GM12878 (cell line): ENCODE data around the gene PPRC1. TPM values are rescaled to one million over a fixed set of nuclear protein-coding genes. Genes with fewer than 3 reads are reported as not detected.
A peak's percentile ranks its signal among the peaks of the same experiment; 100 is the strongest.

Experiments
- ATAC-seq: fragments of 200-7000 bp; cut with Tn5 transposase; 3 replicates; pipeline ENCODE4 v1.9.1; 2020; ENCODE audit warnings: mild to moderate bottlenecking, moderate library complexity
- BruUV-seq: library from RNA; stranded (reverse); fragments of 400-500 nt; replicated peaks from 2 replicates; lab custom pipeline; 2021; lab: Mats Ljungman, UMichigan
- CTCF ChIA-PET: fragments of 300-600 bp; sonication (Branson Sonifier 250); formaldehyde crosslinking; extraction: SDS; loops from one replicate; lab custom pipeline; 2021; ENCODE audit warnings: inconsistent platforms; lab: Yijun Ruan, JAX
- POLR2A ChIA-PET: fragments of 350-600 bp; formaldehyde crosslinking; extraction: SDS; loops from one replicate; lab custom pipeline; 2021; ENCODE audit warnings: inconsistent platforms; lab: Charles Lee
- RAD21 ChIA-PET: fragments of 300-600 bp; sonication (Branson Sonifier 250); formaldehyde crosslinking; loops from one replicate; lab custom pipeline; 2023; ENCODE audit warnings: antibody characterized with exemption; ENCODE audit not compliant: unreplicated experiment; lab: Charles Lee
- SMC1A ChIA-PET: fragments of 300-600 bp; sonication (Branson Sonifier 250); formaldehyde crosslinking; loops from one replicate; lab custom pipeline; 2023; ENCODE audit not compliant: unreplicated experiment, uncharacterized antibody; lab: Charles Lee
- DNase-seq: peaks from one replicate; pipeline ENCODE4 v3.0.0-alpha.2; 2011; ENCODE audit warnings: low read depth, low spot score
- FAIRE-seq: peaks from 3 replicates; lab custom pipeline; 2011; peaks lifted over from hg19 to GRCh38; lab: Jason Lieb, UNC
- H2AFZ ChIP-seq: 2 replicates; pipeline ENCODE4 v1.6.0; 2011; ENCODE audit warnings: low read depth, low read length, control low read depth; ENCODE audit not compliant: control insufficient read depth
- H3K27ac ChIP-seq: 2 replicates; pipeline ENCODE4 v1.5.1; 2011; ENCODE audit warnings: control low read depth; ENCODE audit not compliant: control insufficient read depth, insufficient read depth
- H3K27me3 ChIP-seq, 2 experiments: replicated peaks in 1 of 2; 2 replicates each; pipeline versions ENCODE4 v1.6.0 to v1.6.1; 2011; ENCODE audit warnings: low read length in 1 of 2; ENCODE audit not compliant: control insufficient read depth in 2 of 2, insufficient read depth in 2 of 2
- H3K36me3 ChIP-seq, 2 experiments: 2 replicates each; pipeline ENCODE4 v1.5.1; 2011; ENCODE audit warnings: low read length in 1 of 2; ENCODE audit not compliant: control insufficient read depth in 2 of 2, insufficient read depth in 2 of 2
- H3K4me1 ChIP-seq: 2 replicates; pipeline ENCODE4 v1.6.1; 2011; ENCODE audit warnings: mild to moderate bottlenecking, low read length, moderate library complexity, mixed read lengths; ENCODE audit not compliant: control insufficient read depth, insufficient read depth
- H3K4me2 ChIP-seq: 2 replicates; pipeline ENCODE4 v1.6.0; 2011; ENCODE audit warnings: control low read depth; ENCODE audit not compliant: control insufficient read depth, insufficient read depth
- H3K4me3 ChIP-seq: fragments of 200-600 bp; sonication (generic); 2 replicates; pipeline ENCODE4 v1.5.1; 2016
- H3K79me2 ChIP-seq: 2 replicates; pipeline ENCODE4 v1.6.0; 2011; ENCODE audit warnings: low read length; ENCODE audit not compliant: control insufficient read depth, insufficient read depth
- H3K9ac ChIP-seq: 2 replicates; pipeline ENCODE4 v1.8.0; 2011; ENCODE audit warnings: low read length, control low read depth, mixed read lengths; ENCODE audit not compliant: control insufficient read depth, insufficient read depth
- H3K9me3 ChIP-seq: replicated peaks from 3 replicates; pipeline ENCODE4 v1.5.1; 2011; ENCODE audit warnings: mild to moderate bottlenecking, low read length; ENCODE audit not compliant: control insufficient read depth, insufficient read depth
- H4K20me1 ChIP-seq: 2 replicates; pipeline ENCODE4 v1.6.0; 2011; ENCODE audit not compliant: control insufficient read depth, insufficient read depth
- MLLT1 ChIP-seq: fragments of 450-650 bp; IDR thresholded peaks from 2 replicates; pipeline ENCODE4 v1.6.1; 2016; ENCODE audit warnings: mild to moderate bottlenecking
- PAX5 ChIP-seq: IDR thresholded peaks from 2 replicates; pipeline ENCODE4 v1.6.1; 2011; ENCODE audit warnings: low read depth, low read length, borderline replicate concordance
- RBBP5 ChIP-seq: fragments of 200-600 bp; sonication (generic); conservative IDR thresholded peaks from 2 replicates; pipeline ENCODE4 v1.6.1; 2016
- SMARCA5 ChIP-seq: fragments of 450-650 bp; IDR thresholded peaks from 2 replicates; pipeline ENCODE4 v1.6.1; 2017; ENCODE audit warnings: mild to moderate bottlenecking
- WGBS: methylation state at CpG from one replicate; pipeline ENCODE4 v1.1.6; 2016; ENCODE audit warnings: low lambda C conversion rate; ENCODE audit not compliant: insufficient replicate concordance, insufficient coverage; ENCODE audit errors: missing lambda C conversion rate; 5-methylcytosine and 5-hydroxymethylcytosine counted together
- in situ Hi-C: fragments of 300-500 bp; cut with MboI; formaldehyde crosslinking; loops from 9 replicates; pipeline ENCODE4 v1.14.3; 2018; ENCODE audit warnings: mixed read lengths
- intact Hi-C: fragments of 100-400 bp; cut with micrococcal nuclease; formaldehyde crosslinking; loops from one replicate; pipeline ENCODE4 v1.14.2; 2022; ENCODE audit not compliant: unreplicated experiment
- polyA plus RNA-seq, 11 experiments: library from polyadenylated mRNA; depleted of rRNA in 4 of 11; unstranded in 6 of 11; stranded (reverse) in 5 of 11; fragments of >200 nt; fragmentation: Nextera tagmentation in 4 of 11; fragmentation: Illumina TruSeq in 1 of 11; extraction: Ambion mirVana in 4 of 11; extraction: Trizol in 1 of 11; gene quantifications; 1 replicate in 1 of 11; 2 replicates in 10 of 11; pipeline versions ENCODE4 v1.2.1 to v1.2.3, GENCODE V29; 2011 to 2016; ENCODE audit warnings: inconsistent platforms in 2 of 11, missing spikeins in 2 of 11, low read depth in 1 of 11
- total RNA-seq, 4 experiments: library from RNA; depleted of rRNA in 3 of 4; stranded (reverse); fragments of >200 nt in 3 of 4; fragmentation: Illumina TruSeq in 1 of 4; extraction: Trizol in 1 of 4; gene quantifications; 2 replicates each; pipeline versions ENCODE4 v1.2.1 to v1.2.3, GENCODE V29; 2013 to 2021

Gene PPRC1
- total and polyA plus RNA-seq, 10 of the 15 experiments (the other 5 are each of a cell fraction or from before 2014, with no cell fraction given) = 13.1 to 69.8 (median 32.4) TPM

GRCh38 chr10:102120142-102120990, 12.5 kb upstream of the PPRC1 start, which contains the start of gene LDB1 (continued):
- TF ChIP-seq SMARCA5 = peak; percentile 82; the same call in 1 of the 2 replicates

- peak overlapping the region; percentile 91 for H2AFZ ChIP-seq
- DNase-seq (no peak), FAIRE-seq (peak; percentile 38), ATAC-seq (no peak)
- H3K27me3 ChIP-seq = no peaks in the 10 kb centered on the region
- POLR2A ChIA-PET = no interaction called here
- in situ Hi-C loops = no loop called here
- WGBS = 12% methylated on average over 13 of the region's 15 CpGs
- no TSS peak for BruUV-seq
- peak overlapping the region; percentile 90 for H3K27ac ChIP-seq
- H3K4me2 ChIP-seq = peak overlapping the region; percentile 95
- no peaks in the 10 kb centered on the region; a peak in 1 of 4 replicates for H3K36me3 ChIP-seq
- H4K20me1 ChIP-seq = no peaks in the 10 kb centered on the region
- H3K4me1 ChIP-seq = peaks cover 36% of the 10 kb centered on the region
- peaks cover 40% of the 10 kb centered on the region for H3K79me2 ChIP-seq
- peak overlapping the region; percentile 96 for H3K4me3 ChIP-seq
- H3K9me3 ChIP-seq = no peaks in the 10 kb centered on the region
- peak; percentile 53; the same call in 1 of the 2 replicates for TF ChIP-seq PAX5
- TF ChIP-seq MLLT1 = 0 out of 2 replicates have a peak, but pooled peaks have one; percentile 30
- no peak for TF ChIP-seq RBBP5
- H3K9ac ChIP-seq = peak overlapping the region; percentile 88
- intact Hi-C loops = loop anchor here (1.0 kb wide), 1 partner anchor 11 kb away; no protein-coding TSS in a partner anchor
- CTCF ChIA-PET = interaction anchor here (0.6 to 3.0 kb wide), 2 partner anchors 10 to 636 kb away, joined by 3 to 24 read pairs; partner anchors contain the start of gene PPRC1
- RAD21 ChIA-PET = no interaction called here
- SMC1A ChIA-PET = interaction anchor here (1.7 kb wide), 1 partner anchor 11 kb away, joined by 4 read pairs; no protein-coding TSS in a partner anchor
Measured at GRCh38 chr10:102120991-102121738, 11.7 kb upstream of the PPRC1 start.
